Esophagus (tissue), 2 donors: ENCODE results near the gene CNIH2. TPM values are rescaled to one million over a fixed set of nuclear protein-coding genes. Genes with fewer than 3 reads are reported as not detected.

Experiments used
- H3K27ac ChIP-seq, 2 donors: one replicate each; pipeline ENCODE4 v1.5.1; 2013; ENCODE audit warnings: low read depth in 2 of 2, mild to moderate bottlenecking in 2 of 2, inconsistent platforms in 1 of 2, low read length in 1 of 2, moderate library complexity in 1 of 2
- H3K27me3 ChIP-seq, 2 donors: one replicate each; pipeline ENCODE4 v1.6.1; 2013; ENCODE audit warnings: low read length in 2 of 2, control low read depth in 1 of 2, mild to moderate bottlenecking in 1 of 2; ENCODE audit not compliant: insufficient read depth in 2 of 2, control insufficient read depth in 1 of 2
- H3K36me3 ChIP-seq, 2 donors: one replicate each; pipeline ENCODE4 v1.6.1; 2013; ENCODE audit warnings: low read length in 1 of 2; ENCODE audit not compliant: control insufficient read depth in 2 of 2, insufficient read depth in 2 of 2
- H3K4me1 ChIP-seq, 2 donors: one replicate each; pipeline ENCODE4 v1.6.1; 2013; ENCODE audit warnings: low read length in 1 of 2; ENCODE audit not compliant: control insufficient read depth in 2 of 2, insufficient read depth in 2 of 2
- H3K4me3 ChIP-seq, 2 donors: one replicate each; pipeline ENCODE4 v1.5.1; 2013; ENCODE audit warnings: low read length in 2 of 2, mild to moderate bottlenecking in 2 of 2, low read depth in 1 of 2, moderate library complexity in 1 of 2
- H3K9me3 ChIP-seq, 2 donors: one replicate each; pipeline ENCODE4 v1.6.1; 2013; ENCODE audit warnings: mild to moderate bottlenecking in 2 of 2, low read depth in 1 of 2, low read length in 1 of 2, moderate library complexity in 1 of 2; ENCODE audit not compliant: control insufficient read depth in 2 of 2, insufficient read depth in 1 of 2
- WGBS, 2 donors: extraction: QIAGEN DNeasy Blood & Tissue Kit; methylation state at CpG; one replicate each; pipeline ENCODE4 v1.1.7; 2013; 5-methylcytosine and 5-hydroxymethylcytosine counted together
- polyA plus RNA-seq, 2 donors: library from polyadenylated mRNA; stranded (reverse); fragments of 200-250 nt; gene quantifications; one replicate each; pipeline ENCODE4 v1.2.3, GENCODE V29; 2013
- donor health status: healthy with polysubstance abuse.
- donor health status: Bipolar disorder and iron deficiency.

CNIH2 gene
- polyA plus RNA-seq, 2 donors: 0.62 to 0.77 TPM

DNA sequence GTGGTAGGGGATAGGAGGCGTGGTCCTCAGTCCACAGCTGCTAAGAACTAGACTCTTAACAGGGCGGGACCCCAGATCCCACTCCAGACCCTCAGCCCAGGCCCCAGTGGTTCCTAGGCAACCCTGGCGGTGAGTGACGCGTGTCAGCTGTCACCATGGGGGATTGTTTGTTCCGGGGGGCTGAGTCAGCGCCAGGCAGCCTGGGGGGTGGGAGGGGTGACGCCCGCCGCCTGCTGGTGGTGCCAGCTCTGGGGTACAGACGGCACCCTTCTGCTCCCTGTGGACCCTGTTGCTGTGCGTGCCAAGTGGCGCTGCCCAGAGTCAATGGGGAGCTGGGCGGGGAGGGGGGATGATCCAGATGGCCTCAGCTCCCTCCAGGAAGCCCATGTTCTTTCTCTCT is 2.5 kb downstream of the CNIH2 start:
- no peak overlapping the region for H3K27ac ChIP-seq
- WGBS, 2 donors: 74 to 78% methylated on average over 14 of the region's 14 CpGs
- H3K4me1 ChIP-seq: peaks cover 5 to 7% of the 10 kb centered on the region in 2 donors
- H3K4me3 ChIP-seq: no peak overlapping the region
- H3K36me3 ChIP-seq: peaks cover 0 to 19% of the 10 kb centered on the region in 2 donors
- no peaks in the 10 kb centered on the region for H3K27me3 ChIP-seq
- no peaks in the 10 kb centered on the region for H3K9me3 ChIP-seq

DNA sequence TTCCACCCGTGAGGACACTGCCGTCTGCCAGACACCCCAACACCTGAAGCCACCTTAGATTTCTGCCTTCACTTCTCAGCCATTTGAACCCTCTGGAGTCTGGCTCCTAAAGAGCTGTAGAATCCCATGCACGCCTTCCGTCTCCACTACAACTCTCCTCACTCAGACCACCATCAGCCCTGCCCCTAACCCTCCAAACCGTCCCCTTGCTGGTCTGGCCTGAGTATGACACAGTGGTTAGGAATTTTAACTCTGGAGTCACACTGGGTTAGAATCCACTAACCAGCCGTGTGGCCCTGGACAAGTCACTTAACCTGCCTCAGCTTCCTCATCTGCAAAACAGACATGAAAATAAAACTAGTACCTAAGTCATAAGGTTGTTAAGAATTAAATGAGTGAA is 3.0 kb downstream of the CNIH2 start:
- Histone ChIP-seq H3K27me3 (no peaks in the 10 kb centered on the region), H3K4me3 (no peak overlapping the region), H3K36me3 (peaks cover 0 to 15% of the 10 kb centered on the region in 2 donors), H3K27ac (no peak overlapping the region), H3K4me1 (peaks cover 5 to 8% of the 10 kb centered on the region in 2 donors), H3K9me3 (no peaks in the 10 kb centered on the region)
- 84 to 87% methylated on average over 6 of the region's 6 CpGs for WGBS, 2 donors

DNA sequence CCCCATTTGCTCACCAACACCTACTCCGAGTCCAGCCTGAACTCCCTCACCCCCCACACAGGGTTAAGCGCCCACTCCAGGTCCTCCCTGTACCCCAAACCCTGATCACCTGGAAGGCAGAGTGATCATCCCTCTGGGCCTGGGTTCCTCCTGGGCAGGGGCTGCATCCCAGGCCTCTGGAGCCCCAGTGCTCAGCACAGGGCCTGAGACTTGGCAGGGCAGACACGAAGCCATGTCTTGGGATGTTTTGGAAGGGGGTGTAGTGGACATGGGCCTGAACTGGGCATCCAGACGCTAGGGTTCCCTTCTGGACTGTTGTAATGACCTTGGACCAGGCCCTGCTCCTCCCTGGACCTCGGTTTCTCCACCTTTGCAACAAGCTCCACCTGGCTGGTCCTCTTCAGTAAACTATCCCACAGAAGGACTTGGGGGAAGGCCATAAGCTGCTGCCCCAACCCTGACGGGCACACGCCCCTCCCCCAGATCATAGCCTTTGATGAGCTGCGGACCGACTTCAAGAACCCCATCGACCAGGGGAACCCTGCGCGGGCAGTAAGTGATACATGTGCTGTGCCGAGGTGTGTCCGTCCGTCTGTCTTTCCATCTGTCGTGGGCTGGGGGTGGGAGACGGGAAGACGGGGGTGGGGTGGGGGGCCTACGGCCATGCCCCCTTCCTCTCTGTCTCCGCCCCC is 3.9 kb downstream of the CNIH2 start:
- Histone ChIP-seq H3K9me3 (no peaks in the 10 kb centered on the region), H3K27ac (no peak overlapping the region), H3K27me3 (no peaks in the 10 kb centered on the region), H3K4me1 (peaks cover 5 to 9% of the 10 kb centered on the region in 2 donors), H3K36me3 (peaks cover 0 to 14% of the 10 kb centered on the region in 2 donors), H3K4me3 (no peak overlapping the region)
- 34 to 37% methylated on average over 20 of the region's 20 CpGs for WGBS, 2 donors

DNA sequence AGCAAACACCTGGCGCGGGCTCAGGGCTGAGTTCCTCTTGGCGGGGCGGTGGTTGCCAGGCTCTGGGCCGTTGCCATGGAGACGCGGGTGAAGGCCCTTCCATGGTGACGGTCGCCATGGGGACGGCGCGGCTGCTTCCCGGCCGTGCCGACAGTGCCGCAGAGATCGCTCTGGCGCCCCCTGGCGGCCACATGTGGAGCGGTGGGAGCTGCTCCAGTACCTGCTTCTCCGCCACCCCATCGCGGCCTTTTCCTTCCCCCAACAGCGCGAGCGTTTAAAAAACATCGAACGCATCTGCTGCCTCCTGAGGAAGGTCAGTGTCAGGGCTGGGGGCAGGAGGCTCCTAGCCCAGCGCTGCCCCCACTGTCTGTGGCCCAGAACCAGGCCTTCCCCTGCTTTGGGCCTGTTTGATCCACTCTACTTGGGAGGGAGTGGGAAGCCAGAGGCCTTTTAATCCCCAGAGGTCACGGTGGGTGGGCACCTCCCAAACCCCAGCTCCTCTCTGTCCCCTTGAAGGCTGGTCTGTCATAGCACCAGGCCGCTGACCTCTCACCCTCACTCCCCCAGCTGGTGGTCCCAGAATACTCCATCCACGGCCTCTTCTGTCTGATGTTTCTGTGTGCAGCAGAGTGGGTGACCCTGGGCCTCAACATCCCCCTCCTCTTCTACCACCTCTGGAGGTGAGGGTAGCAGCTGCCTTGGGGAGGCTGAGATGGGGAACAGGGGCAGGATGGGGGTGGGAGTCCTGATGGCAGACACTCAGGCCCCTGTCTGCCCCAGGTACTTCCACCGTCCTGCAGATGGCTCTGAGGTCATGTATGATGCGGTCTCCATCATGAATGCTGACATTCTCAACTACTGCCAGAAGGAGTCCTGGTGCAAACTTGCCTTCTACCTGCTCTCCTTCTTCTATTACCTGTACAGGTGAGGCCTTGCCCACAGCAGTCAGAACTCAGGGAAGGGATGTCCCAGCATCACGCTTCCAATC is 4.8 kb downstream of the CNIH2 start:
- Histone ChIP-seq H3K27ac (no peak overlapping the region), H3K4me1 (peaks cover 3 to 9% of the 10 kb centered on the region in 2 donors), H3K36me3 (peaks cover 0 to 14% of the 10 kb centered on the region in 2 donors), H3K4me3 (no peak overlapping the region), H3K9me3 (no peaks in the 10 kb centered on the region), H3K27me3 (no peaks in the 10 kb centered on the region)
- 13 to 14% methylated on average over 35 of the region's 35 CpGs for WGBS, 2 donors

DNA sequence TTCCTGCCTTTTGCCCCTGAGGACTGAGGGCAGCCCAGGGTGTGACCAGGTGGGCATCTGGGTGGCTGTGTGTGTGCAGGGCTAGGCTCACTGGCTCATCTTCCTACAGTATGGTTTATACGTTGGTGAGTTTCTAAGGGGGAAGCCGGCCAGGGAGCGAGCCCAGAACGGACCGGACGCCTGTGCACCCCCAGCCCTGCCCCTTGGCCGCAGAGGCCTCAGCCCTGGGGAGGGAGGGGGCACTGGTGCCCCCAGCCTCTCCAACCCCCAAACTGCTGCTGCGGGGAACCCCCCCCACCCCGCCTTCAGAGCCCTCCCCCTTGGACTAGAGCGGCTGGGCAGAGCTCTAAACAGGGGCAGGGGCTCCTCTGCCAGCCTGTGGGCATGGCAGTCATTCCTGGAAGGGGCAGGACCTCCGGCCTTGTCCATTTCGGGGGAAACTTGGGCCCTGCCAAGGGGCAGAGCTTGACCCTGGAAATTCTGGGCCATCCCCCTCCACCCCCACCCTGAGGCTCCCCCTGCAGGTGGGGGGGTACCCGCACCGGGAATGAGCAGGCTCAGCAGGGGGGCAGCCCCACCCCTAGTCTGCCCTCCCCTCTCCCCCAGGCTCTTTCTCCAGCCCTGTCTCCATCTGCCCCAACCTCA is 5.6 kb downstream of the CNIH2 start:
- WGBS, 2 donors: 77 to 83% methylated on average over 13 to 14 of the region's 14 CpGs
- H3K4me1 ChIP-seq: peaks cover 6 to 15% of the 10 kb centered on the region in 2 donors
- no peak overlapping the region for H3K27ac ChIP-seq
- H3K9me3 ChIP-seq: no peaks in the 10 kb centered on the region
- H3K36me3 ChIP-seq: peaks cover 0 to 14% of the 10 kb centered on the region in 2 donors
- no peak overlapping the region for H3K4me3 ChIP-seq
- no peaks in the 10 kb centered on the region for H3K27me3 ChIP-seq

DNA sequence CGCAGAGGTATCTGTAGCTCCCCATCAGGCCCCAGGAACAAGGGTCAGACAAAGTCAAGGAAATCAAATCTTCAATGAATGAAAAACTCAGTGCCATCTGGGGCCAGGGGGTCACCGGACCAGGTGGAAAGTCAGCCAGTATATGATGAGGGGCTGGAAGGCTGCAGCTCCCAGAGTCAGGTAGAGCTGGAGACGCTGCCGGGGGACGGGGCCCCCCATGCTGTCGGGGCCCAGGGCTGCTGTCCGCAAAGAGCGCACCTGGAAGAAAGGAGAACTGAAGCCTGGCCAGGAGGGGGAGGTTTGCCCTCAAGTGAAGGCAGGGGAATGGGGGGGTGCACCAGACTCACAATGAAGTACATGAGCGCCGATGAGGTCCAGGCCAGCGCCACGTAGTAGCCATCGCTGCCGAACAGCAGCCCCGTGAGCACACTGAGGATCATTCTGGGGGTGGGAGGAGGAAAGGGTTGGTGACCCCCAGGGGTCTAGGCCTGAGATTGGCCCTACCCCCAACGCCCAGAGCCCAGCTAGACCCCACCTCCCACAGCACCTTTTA is 6.6 kb downstream of the CNIH2 start:
- H3K27me3 ChIP-seq: no peaks in the 10 kb centered on the region
- peaks cover 0 to 14% of the 10 kb centered on the region in 2 donors for H3K36me3 ChIP-seq
- no peaks in the 10 kb centered on the region for H3K9me3 ChIP-seq
- no peak overlapping the region for H3K4me3 ChIP-seq
- WGBS, 2 donors: 94 to 95% methylated on average over 16 of the region's 16 CpGs
- H3K27ac ChIP-seq: no peak overlapping the region
- peaks cover 7 to 16% of the 10 kb centered on the region in 2 donors for H3K4me1 ChIP-seq

DNA sequence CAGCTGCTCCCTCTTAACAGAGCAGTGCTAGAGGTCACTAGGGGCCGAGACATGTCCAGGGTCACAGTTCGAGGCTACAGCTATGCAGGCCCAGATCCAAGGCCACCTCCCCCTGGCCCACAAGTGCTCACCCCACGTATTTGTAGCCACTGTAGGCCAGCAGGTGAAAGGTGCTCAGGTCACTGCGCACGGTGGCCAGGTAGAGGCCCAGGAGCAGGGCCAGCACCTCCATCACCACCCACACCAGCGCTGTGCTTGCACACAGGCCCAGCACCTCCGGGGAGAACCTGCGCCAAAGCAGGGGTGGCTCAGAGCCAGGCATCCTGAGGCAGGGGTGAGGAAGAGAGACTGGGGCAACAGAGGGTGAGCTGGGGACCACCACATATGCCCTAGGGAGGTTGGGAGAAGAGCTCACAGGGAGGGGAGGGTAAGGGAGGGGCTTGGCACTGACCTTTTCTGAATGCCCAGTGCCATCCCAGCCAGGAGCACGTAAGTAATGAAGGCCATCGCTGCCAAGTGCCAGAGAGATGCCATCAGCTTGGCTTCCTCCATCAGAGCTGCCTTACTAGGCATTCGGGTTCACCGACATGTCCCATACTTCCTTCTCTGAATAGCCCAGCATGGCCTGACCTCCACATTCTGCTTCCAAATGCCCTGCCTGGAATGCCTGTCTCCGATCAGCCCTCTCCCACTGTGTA is 7.4 kb downstream of the CNIH2 start:
- Histone ChIP-seq H3K9me3 (no peaks in the 10 kb centered on the region), H3K4me1 (peaks cover 11 to 23% of the 10 kb centered on the region in 2 donors), H3K36me3 (peaks cover 0 to 14% of the 10 kb centered on the region in 2 donors), H3K4me3 (no peak overlapping the region), H3K27ac (no peak overlapping the region), H3K27me3 (no peaks in the 10 kb centered on the region)
- 84 to 89% methylated on average over 13 of the region's 13 CpGs for WGBS, 2 donors

DNA sequence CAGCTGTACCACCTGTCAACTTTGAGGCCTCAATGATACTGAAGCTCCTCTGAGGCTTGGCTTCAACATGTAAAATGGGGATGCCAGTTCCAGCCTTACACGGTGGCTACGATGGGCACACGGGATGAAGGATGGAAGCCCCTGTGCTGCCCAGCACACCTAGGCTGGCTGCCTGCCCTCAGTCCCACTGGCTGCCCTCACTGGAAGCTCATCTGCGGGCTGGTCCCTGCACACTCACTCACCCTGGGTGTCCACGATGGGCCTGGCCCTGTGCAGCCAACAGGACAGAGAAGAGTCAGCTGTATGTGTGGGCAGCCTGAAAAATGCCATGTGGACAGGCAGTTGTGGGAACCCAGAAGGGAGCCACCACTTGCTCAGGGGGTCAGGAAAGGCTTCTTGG is 8.7 kb downstream of the CNIH2 start:
- H3K36me3 ChIP-seq: peaks cover 0 to 14% of the 10 kb centered on the region in 2 donors
- H3K4me1 ChIP-seq: peaks cover 11 to 26% of the 10 kb centered on the region in 2 donors
- 76 to 79% methylated on average over 5 of the region's 5 CpGs for WGBS, 2 donors
- H3K9me3 ChIP-seq: no peaks in the 10 kb centered on the region
- no peak overlapping the region for H3K27ac ChIP-seq
- no peak overlapping the region for H3K4me3 ChIP-seq
- no peaks in the 10 kb centered on the region for H3K27me3 ChIP-seq
